ENCODE results near the gene LRP6. TPM values are rescaled to one million over a fixed set of nuclear protein-coding genes. Genes with fewer than 3 reads are reported as not detected.

Gene LRP6
- polyA plus RNA-seq, 1 donor (not counting 4 experiments of a cell fraction or from before 2014, with no cell fraction given): 13.0 TPM

DNA sequence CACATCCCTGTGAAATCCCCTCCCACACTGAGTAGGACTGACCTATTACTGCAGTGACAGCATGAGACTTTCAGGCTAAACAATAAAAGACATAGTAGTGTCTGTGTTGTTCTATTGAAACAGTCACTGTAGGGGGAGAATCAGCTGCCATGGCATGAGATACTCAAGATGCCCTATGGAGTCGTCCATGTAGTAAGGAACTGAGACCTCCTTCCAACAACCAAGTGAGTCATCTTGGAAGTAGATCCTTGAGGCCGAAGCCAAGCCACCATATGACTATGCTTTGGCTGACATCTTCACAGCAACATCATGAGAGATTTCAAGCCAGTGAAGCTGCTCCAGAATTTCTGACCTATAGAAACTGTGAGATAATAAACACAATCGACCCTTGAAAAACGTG, 12.1 kb upstream of the LRP6 start:
- DNase-seq (ENCODE audit: low read depth, low spot score): no peak
- TF ChIP-seq CTCF (optimal IDR thresholded peaks at IDR 0.05 in 1 of 3, IDR thresholded peaks at IDR 0.05 in 1 of 3, conservative IDR thresholded peaks at IDR 0.05 in 1 of 3; ENCODE audit: extremely low read depth in 1 of 3, insufficient read depth in 2 of 3, low read length in 3 of 3): no peak
- no peak for TF ChIP-seq EZH2 (IDR thresholded peaks at IDR 0.05; ENCODE audit: low read length)
- Histone ChIP-seq H3K9me1 (ENCODE audit: control insufficient read depth, extremely low read depth, insufficient read depth, low read length) (no peaks in the 10 kb centered on the region), H3K9ac (ENCODE audit: control insufficient read depth, extremely low read depth, insufficient read depth, low read length) (no peak overlapping the region), H3K79me2 (ENCODE audit: control insufficient read depth, insufficient read depth, low read length) (no peaks in the 10 kb centered on the region), H3K4me2 (ENCODE audit: control insufficient read depth, extremely low read depth, insufficient read depth, low read depth, low read length) (no peak overlapping the region), H2AFZ (ENCODE audit: control insufficient read depth, low read length) (no peak overlapping the region), H3K27me3 (ENCODE audit: control insufficient read depth, extremely low read depth, insufficient read depth, low read length) (no peaks in the 10 kb centered on the region), H3K36me3 (ENCODE audit: control insufficient read depth in 2 of 2, extremely low read depth in 1 of 2, insufficient read depth in 2 of 2, low read length in 2 of 2) (no peaks in the 10 kb centered on the region), H3K27ac (ENCODE audit: control insufficient read depth, insufficient read depth, low read length) (no peak overlapping the region), H3K9me3 (ENCODE audit: control insufficient read depth, low read depth, low read length) (no peaks in the 10 kb centered on the region), H4K20me1 (ENCODE audit: control insufficient read depth, extremely low read depth, insufficient read depth, low read length) (no peaks in the 10 kb centered on the region), H3K4me1 (ENCODE audit: control insufficient read depth, extremely low read depth, insufficient read depth, low read length) (peaks cover 9% of the 10 kb centered on the region), H3K4me3 (ENCODE audit: control insufficient read depth in 2 of 3, extremely low read depth in 1 of 3, insufficient read depth in 2 of 3, low read depth in 1 of 3, low read length in 3 of 3) (no peak overlapping the region)
- FAIRE-seq: no peak
- dilution Hi-C loops (cut with MboI; ENCODE audit: extremely low pct_ligation_motif_present, low sequenced_read_pairs): no loop called here

DNA sequence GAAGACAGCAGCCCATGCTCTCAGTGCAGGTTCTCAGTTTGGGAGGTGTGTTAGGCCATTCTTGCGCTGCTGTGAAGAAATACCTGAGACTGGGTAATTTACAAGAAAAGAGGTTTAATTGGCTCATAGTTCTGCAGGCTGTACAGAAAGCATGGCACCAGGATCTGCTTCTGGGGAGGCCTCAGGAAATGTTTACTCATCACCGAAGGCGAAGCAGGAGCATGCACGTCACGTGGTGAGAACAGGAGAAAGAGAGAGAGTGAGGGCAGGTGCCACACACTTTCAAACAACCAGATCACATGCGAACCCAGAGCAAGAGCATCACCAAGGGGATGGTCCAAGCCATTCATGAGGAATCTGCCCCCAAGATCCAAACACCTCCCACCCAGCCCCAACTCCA, 9.0 kb upstream of the LRP6 start:
- DNase-seq (ENCODE audit: low read depth, low spot score) (no peak), FAIRE-seq (no peak)
- H3K4me3 ChIP-seq (ENCODE audit: control insufficient read depth in 2 of 3, extremely low read depth in 1 of 3, insufficient read depth in 2 of 3, low read depth in 1 of 3, low read length in 3 of 3): no peak overlapping the region
- no peak overlapping the region for H3K9ac ChIP-seq (ENCODE audit: control insufficient read depth, extremely low read depth, insufficient read depth, low read length)
- H3K9me1 ChIP-seq (ENCODE audit: control insufficient read depth, extremely low read depth, insufficient read depth, low read length): no peaks in the 10 kb centered on the region
- H3K79me2 ChIP-seq (ENCODE audit: control insufficient read depth, insufficient read depth, low read length): no peaks in the 10 kb centered on the region
- H3K4me1 ChIP-seq (ENCODE audit: control insufficient read depth, extremely low read depth, insufficient read depth, low read length): no peaks in the 10 kb centered on the region
- H3K9me3 ChIP-seq (ENCODE audit: control insufficient read depth, low read depth, low read length): no peaks in the 10 kb centered on the region
- dilution Hi-C loops (cut with MboI; ENCODE audit: extremely low pct_ligation_motif_present, low sequenced_read_pairs): no loop called here
- no peaks in the 10 kb centered on the region for H3K36me3 ChIP-seq (ENCODE audit: control insufficient read depth in 2 of 2, extremely low read depth in 1 of 2, insufficient read depth in 2 of 2, low read length in 2 of 2)
- no peak overlapping the region for H3K27ac ChIP-seq (ENCODE audit: control insufficient read depth, insufficient read depth, low read length)
- no peaks in the 10 kb centered on the region for H4K20me1 ChIP-seq (ENCODE audit: control insufficient read depth, extremely low read depth, insufficient read depth, low read length)
- no peaks in the 10 kb centered on the region for H3K27me3 ChIP-seq (ENCODE audit: control insufficient read depth, extremely low read depth, insufficient read depth, low read length)
- no peak overlapping the region for H3K4me2 ChIP-seq (ENCODE audit: control insufficient read depth, extremely low read depth, insufficient read depth, low read depth, low read length)
- H2AFZ ChIP-seq (ENCODE audit: control insufficient read depth, low read length): no peak overlapping the region
- TF ChIP-seq EZH2 (IDR thresholded peaks at IDR 0.05; ENCODE audit: low read length) (no peak), CTCF (optimal IDR thresholded peaks at IDR 0.05 in 1 of 3, IDR thresholded peaks at IDR 0.05 in 1 of 3, conservative IDR thresholded peaks at IDR 0.05 in 1 of 3; ENCODE audit: extremely low read depth in 1 of 3, insufficient read depth in 2 of 3, low read length in 3 of 3) (no peak)
